ENCODE measurements around the gene LIN28A.
"Not testable (repeated sequence)": the region's sequence is repeated elsewhere in the genome, so short reads cannot be mapped to it uniquely, and the experiment has no call there.

Gene LIN28A, protein sequence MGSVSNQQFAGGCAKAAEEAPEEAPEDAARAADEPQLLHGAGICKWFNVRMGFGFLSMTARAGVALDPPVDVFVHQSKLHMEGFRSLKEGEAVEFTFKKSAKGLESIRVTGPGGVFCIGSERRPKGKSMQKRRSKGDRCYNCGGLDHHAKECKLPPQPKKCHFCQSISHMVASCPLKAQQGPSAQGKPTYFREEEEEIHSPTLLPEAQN

DNA sequence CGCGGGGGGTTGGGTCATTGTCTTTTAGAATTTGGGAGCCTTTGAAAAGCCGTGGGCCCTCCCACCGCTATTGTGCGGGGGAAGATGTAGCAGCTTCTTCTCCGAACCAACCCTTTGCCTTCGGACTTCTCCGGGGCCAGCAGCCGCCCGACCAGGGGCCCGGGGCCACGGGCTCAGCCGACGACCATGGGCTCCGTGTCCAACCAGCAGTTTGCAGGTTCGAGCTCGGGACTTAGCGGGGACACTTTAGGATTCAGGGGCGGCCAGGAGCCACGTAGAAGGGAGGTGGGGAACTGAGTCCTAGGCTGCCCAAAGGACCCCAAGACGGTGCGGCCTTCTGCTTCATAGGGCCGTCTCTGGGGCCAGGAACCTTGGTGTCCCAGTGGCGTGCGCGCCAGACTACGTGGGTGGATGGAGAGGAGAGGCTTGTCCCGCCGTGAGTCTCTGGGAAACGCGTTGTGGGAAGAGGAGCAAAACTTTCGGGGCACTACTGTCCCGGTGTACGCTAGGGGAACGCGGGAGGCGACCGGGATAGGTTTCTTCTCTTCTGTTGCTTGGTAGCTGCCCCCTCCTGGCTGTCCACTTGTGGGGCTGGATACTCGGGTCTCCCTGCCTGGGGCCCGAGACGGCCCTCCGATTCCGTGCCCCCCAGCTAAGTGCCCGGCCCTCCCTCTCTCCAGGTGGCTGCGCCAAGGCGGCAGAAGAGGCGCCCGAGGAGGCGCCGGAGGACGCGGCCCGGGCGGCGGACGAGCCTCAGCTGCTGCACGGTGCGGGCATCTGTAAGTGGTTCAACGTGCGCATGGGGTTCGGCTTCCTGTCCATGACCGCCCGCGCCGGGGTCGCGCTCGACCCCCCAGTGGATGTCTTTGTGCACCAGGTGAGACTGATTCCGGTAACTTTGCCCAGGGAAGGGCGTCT is at the start of gene LIN28A:
LIN28A (plus strand) TSS at position 112 of the 918 bp plus-strand sequence; CDS start at position 187, 75 bp downstream.
- no peak for DNase-seq

DNA sequence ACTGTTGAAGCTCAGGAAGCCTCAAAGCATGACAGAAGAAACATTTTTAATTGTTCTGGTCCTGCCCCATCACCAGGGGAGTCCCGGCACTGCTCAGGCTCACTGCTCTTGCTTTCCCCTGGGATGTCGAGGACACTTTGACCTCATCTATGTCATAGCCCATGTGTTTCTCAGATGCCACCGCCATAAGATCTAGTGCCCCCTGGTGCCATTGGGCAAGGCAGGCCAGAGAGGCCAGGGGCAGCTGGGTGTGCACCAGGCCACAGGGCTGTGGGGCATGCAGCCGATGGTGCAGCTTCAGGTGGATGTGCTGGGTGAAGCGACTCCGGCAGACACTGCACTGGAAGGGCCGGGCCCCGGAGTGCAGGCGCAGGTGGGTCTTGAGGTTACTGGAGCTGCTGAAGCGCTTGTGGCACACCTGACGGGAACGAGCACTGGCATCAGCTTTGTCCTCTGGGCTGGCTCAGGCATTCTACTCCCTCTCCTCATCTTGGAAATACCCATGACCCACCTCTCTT is 49.0 kb upstream of the LIN28A start:
- no peak for DNase-seq

DNA sequence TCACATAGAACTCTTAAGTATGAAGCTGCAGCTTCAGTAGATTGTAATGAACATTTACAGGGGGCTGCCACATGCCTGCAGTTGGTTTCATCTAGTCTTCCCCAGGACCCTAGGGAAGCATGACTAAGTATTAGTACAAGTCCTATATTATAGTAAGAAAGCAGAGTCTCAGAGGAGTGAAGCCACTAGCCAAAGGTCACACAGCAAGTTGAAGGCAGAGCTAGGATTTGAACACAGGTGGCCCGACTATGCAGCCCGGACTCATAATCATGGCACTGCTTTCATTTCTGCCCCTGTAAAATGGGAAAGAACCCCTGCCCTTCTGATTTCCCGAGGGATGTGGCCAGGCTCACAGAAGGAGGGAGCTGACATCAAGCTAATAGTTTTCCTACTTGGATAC is 48.3 kb upstream of the LIN28A start:
- DNase-seq: no peak

DNA sequence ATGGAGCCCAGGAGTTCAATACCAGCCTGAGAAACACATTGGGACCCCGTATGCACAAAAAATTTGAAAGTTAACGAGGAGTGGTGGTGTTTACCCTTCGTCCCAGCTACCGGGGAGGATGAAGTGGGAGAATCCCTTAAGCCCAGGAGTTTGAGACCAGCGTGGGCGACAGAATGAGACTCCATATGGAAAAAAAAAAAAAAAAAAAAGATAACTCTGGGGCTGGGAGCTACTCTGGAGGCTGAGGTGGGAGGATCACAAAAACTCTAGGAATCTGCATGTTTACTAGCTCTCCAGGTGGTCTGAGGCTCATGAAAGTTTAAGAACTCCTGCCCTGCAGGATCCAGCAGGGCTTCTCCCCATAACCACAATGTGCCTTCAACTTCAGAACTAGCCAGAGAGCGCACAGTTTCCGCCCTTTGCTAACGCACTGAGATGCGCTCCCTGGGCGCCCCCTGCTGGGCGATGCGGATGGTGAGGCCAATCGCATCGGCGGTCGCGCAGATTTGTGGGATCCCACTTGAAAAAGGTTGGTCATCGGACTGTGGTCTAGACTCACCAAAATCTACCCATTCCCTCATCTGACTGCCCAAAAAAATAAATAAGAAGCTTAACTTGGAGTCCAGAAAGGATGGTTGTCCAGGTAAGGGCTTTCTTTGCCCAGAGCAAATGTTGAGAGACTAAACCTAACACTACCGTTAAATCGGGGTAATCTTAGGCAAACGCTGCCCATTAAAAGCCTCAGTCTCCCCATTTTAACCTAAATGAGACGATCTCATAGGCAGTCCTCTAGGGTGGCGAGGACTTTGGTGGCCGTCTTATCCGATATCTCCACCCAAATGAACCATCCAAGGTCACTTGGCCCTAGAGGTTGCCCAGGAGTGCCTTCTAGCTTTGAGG is 46.8 kb upstream of the LIN28A start:
- DNase-seq: peak; percentile 37

DNA sequence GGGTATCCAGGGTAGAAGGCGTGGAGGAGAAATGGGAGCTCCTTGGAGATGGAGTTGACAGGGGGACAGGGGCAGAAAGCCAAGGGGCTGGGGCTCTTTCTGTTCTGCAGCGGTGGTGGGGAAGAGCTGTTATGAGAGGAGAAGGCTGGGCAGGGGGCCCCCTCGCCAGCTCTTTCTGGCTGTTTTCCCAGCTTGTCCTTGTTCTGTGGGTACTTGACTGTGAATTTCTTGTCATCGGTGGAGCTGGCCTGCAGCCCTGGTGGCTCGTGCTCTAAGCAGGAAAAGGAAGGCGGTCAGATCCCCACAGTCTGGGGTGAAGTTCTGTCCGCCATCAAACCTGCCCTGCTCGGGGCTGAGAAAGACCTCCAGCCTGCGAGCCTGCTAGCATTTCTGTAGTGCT is 45.7 kb upstream of the LIN28A start:
- no peak for DNase-seq

DNA sequence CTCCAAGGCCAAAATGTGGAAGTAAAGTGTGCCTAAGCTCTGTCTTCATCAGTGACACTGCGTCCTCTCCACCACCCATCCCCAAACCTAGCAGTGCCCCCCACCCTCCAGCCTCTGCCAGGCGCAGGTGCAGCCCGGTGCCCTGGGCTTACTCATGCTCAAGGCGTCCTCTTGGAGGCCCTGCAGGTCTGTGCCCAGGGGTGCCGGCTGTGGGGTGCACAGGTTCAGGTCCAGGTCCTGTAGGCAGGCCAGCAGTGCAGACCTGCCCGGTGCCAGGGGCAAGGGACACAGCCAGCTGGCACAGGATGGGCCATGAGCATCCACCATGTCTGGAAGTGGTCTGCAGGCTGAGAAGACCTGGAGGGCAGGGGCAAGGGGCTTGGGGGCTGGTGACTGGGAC is 43.2 kb upstream of the LIN28A start:
- DNase-seq: no peak

DNA sequence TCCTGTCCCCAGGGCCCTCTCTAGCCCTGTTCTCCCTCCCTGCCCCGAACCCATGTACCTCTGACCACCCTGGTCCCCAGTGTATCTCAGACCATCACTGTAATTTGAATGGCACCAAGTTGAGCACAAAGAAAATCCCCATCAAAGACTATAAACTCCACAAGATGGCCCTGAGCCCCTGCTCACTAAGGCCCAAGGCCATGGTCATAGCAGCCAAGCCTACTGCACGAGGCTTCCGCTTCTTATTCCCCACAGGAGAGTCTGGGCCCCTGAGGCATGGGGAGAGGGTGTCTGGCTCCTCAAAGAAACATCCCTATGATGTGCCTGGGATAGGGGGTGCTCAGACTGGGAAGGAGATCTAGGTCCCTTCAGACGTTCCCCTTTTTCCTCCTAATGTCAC is 42.6 kb upstream of the LIN28A start:
- DNase-seq: no peak

DNA sequence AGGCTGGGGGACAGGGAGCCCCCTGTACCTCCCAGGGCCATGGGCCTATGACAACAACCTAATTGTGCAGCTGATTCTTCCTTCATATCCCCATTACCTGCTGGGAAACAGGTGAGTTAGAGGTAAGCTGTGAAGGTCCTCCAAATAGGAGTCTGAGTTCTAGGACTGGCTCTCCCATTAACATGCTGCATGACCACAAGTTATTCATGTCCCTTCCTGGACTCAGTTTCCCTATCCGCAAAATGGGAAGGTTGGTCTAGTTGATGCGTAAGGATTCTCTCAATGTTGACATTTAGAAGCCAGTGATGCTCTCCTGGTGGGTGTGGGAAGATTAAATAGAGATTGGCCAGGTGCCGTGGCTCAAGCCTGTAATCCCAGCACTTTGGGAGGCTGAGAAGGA is 42.1 kb upstream of the LIN28A start:
- DNase-seq: no peak

DNA sequence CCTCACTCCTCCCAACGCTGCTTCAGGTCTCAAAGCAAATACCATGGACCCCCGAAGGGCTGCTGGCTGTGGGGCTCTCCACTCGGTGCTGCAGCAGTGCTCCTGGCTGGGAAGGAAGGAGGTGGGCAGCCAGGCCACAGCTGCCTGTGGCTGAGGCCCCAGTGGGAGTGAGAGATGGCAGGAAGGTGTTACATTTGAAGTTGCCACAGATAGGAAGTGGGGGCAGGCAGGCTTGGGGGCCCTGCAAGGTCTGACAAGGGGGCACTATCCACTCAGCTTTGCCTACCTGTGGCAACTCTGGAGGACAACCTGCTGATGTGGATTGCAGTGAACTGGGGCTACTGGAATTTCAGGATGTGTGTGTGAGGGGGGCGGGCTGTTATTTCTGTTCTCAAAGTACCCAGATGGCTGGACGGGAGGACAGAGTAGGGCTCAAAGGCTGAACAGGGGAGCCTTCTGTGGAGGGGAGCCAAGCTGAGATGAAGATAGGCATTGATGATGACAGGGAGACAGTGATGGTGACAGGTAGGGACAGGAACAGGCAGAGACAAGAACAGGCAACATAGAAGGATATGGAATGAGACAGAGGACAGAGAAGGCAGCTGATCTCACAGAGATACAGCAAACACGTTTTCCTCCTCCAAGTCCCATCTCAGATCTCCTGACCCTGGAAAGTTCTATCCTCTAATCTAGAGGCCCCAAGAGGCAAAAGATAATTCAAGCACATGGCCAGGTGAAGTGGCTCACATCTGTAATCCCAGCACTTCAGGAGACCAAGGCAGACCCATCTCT is 39.8 kb upstream of the LIN28A start:
- no peak for DNase-seq

DNA sequence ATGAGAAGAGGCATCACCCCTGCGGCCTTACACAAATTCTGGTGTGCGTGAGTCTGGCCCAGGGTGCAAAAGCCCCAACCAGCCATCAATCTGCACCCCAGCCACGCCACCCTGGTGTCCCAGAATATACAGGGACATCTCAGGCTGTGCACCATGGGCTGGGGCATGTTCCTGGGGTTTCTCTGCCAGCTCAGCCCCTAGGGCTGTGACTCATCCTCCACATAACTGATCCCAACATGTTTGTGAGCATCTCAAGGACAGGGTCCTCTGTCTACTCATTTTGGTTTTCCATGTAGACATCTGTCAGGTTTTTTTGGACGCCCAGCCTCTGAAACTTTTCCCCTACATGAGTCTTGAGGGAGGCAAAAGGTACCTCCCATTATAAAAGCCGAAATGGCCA is 38.6 kb upstream of the LIN28A start:
- DNase-seq: no peak

DNA sequence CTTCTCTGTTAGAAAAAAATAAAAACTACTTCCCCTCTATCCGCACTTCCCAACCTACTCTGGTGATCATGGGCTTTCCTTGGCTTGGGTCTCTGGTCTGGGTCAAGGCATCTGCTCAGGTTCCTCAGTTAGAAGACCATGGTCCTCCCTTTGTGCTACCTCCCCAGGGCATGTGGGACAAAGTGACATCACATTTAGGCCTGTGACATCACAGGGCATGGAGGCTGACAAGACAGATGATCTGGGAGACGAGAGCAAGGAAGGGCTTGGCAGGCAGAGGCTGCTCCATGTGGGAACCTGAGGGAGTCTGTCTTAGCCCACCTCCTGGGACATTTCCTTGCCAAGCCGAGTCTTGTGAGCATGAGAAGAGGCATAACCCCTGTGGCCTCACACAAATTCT is 38.0 kb upstream of the LIN28A start, which contains the start of gene ZNF683:
ZNF683 (minus strand) TSS at position 140 of the 400 bp plus-strand sequence. CDS start 4,179 bp downstream, outside the sequence.
- DNase-seq: not testable (repeated sequence)

DNA sequence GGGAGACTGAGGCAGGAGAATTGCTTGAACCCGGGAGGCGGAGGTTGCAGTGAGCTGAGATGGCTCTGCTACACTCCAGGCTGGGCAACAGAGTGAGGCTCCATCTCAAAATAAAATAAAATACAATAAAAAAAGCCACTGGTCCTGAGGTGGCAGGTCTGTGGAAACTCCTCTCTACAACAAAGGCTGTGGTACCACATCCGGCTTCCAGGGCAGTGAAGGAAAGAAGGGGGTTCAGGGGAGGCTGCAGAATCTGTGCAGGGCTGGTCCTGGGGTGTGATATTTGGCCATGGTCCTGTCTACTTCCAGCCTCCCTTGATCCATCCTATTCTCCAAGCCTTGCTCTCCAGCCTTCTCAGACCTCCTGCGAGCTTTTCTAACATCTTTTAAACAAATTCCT is 37.3 kb upstream of the LIN28A start:
- DNase-seq: peak; percentile 33

DNA sequence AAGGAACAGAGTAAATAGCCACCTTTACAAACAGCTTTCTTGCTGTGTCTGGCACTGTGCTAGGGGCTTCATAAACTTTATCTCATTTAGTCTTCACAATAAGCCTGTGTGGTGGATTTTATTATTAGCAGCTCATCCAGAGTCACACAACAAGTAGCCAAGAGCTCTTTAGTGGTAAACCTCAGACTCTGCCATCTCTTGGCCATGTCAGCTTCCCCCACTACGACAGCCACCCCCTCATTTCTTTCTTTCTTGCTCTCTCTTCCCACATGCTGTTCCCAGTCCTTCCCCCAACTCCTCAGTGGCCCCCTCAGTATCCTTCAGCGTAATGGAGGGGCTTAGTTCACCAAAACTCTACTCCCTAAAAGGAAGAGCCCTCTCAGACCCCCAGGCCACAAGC is 36.8 kb upstream of the LIN28A start:
- no peak for DNase-seq

DNA sequence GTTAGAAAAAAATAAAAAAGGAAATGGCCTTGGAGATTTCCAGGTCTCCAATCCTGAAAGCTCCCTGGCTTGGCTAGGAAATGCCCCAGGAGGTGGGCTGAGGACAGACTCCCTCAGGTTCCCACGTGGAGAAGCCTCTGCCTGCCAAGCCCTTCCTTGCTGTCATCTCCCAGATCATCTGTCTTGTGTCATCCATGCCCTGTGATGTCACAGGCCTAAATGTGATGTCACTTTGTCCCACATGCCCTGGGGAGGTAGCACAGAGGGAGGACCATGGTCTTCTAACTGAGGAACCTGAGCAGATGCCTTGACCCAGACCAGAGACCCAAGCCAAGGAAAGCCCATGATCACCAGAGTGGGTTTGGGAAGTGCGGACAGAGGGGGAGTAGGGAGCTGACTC is 36.3 kb upstream of the LIN28A start:
- not testable (repeated sequence) for DNase-seq

DNA sequence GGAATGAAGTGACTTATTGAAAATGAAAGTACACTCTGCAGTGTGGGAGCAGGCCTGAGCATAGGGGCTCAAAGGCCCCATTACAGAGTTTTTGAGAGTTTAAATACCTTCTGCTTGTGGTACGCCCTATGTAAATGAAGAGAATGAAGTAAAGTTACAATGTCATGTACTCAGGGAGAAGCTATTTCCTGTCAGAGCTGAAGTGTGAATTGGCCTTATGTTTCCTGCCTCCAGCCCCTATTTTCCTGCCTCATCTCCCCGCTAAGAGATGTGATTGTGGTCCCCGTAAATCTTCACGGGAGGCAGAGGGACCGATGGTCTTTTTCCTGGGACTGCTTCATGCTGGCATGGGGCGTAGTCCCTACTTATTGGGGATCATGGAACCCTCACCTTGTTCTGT is 35.5 kb upstream of the LIN28A start:
- no peak for DNase-seq

DNA sequence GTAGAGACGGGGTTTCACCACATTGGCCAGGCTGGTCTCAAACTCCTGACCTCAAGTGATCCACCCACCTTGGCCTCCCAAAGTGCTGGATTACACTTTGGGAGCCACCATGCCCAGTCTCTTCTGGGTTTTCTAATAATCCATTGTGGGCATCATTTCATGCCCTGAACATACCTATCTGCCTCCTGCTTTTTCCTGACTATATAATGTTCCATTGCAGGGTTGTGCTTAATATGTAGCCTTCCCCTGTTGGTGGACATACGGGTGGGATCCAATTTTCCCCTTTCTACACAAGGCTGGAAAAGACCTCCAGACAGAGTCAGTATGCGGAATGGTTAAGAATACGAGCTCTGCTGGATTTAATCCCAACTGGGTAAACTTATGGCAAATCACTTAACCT is 34.6 kb upstream of the LIN28A start:
- no peak for DNase-seq

DNA sequence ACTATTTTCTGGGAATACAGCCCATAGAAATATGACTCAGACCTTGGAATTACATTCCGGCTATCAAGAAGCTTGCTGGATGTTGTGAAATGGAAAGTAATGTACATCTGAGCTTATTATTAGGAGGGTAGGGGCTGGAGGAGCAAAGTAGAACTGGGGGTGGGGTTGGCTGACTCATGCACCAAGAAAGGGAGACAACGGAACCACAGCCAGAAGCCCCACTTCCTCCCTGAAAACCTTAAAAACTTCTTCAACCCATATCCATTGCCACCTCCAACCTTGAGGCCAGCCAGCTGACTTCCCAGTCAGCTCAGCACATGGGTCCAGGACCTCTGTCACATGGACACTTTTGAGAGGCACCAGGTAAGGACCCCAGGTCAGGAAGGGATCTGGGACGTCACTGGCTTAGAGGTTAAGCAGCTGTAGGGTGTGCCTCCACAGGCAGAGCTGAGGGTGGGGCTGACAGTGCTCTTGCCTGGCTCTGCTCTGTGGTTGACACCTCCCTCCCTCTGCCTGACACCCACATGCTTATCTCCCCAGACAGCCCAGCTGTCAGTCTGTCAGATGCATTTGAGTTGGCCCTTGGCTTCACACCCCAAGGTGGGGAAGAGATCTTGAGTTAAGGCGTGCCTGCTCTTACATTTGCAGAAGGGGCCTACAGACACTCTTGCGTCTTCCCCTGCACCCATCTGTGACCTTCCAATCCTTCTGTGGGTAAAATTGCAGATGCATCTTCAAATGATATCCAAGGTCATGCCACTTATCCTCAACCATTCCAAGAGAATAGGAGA is 32.3 kb upstream of the LIN28A start:
- DNase-seq: peak; percentile 90

DNA sequence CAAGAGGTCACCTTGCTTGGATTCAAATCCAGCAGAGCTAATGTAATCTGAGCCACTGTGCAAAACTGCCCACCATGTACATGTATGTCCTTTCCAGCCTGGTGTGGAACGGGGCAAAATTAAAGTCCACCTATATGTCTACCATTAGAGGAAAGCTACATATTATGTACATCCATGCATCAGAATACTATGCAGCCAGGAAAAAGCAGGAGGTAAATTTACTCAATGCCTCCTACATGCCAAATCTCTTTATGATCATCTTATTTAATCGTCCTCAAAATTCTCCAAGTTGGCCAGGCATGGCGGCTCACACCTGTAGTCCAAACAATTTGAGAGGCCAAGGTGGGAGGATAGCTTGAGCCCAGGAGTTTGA is 31.8 kb upstream of the LIN28A start:
- DNase-seq: no peak

DNA sequence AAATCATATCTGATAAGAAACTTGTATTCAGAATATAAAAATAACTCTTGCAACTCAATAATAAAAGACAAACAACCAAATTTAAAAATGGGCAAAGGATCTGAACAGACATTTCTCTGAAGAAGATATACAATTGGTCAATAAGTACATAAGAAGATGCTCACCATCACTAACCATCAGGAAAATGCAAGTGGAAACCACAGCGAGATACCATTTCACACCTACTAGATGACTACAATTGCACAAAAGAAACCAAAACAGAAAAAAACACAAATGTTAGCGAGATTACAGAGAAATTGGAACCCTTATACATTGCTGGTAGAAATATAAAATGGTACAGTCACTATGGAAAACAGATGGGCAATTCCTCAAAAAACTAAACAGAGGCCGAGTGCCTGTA is 26.5 kb upstream of the LIN28A start:
- no peak for DNase-seq

DNA sequence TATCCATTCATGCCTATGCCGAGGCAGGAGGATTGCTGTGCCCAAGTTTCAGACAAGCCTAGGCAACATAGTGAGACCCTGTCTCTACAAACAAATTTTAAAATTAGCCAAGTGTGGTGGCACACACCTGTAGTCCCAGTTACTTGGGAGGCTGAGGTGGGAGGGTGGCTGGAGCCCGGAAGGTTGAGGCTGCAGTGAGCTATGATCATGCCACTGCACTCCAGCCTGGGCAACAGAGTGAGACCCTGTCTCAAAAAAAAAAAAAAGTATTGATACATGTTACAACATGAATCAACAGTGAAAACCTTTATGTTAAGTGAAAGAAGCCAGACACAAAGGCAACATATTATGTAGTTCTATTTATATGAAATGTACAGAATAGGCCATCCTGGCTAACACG is 25.6 kb upstream of the LIN28A start:
- DNase-seq: not testable (repeated sequence)

DNA sequence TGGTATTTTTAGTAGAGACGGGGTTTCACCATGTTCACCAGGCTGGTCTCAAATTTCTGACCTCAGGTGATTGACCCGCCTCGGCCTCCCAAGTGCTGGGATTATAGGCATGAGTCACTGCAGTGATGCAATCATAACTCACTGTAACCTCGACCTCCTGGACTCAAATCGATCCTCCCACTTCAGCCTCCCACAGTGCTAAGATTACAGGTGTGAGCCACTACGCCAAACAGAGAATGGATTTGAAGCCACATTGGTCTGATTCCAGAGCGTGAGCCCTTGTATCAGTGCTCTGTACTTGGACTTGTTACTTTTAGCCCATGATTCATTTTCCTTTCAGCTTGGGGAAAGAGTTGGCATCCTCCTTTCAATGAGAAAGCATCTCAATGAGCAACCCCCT is 23.2 kb upstream of the LIN28A start:
- DNase-seq: no peak

Measured in NK-92 treated with Interleukin-12 subunit alpha and Interleukin-12 subunit beta, amount 100 ng/mL, for 24 hours (cell line).